NOMO-1 treated with DMSO at 0.1 percent for 48 hours (cell line): ENCODE data around the gene MGME1.

ENCODE experiments used
- DNase-seq: peaks from one replicate; lab custom pipeline; 2025; ENCODE audit not compliant: unreplicated experiment; lab: John Stamatoyannopoulos, UW

MGME1 gene

GRCh38 chr20:17940224-17940971 lies 28.4 kb upstream of the MGME1 start:
- DNase-seq: no peak

- no peak for DNase-seq
These were observed 27.6 kb upstream of the MGME1 start for GRCh38 chr20:17941087-17941825.

- DNase-seq: no peak
These were observed 27.0 kb upstream of the MGME1 start for GRCh38 chr20:17941826-17942196.

- no peak for DNase-seq
These were observed 25.5 kb upstream of the MGME1 start for GRCh38 chr20:17943343-17943742.

GRCh38 chr20:17944854-17945474 lies 23.9 kb upstream of the MGME1 start:
- DNase-seq: no peak

- DNase-seq: no peak
These were observed 22.8 kb upstream of the MGME1 start for GRCh38 chr20:17946040-17946439.

GRCh38 chr20:17946572-17947473 lies 22.0 kb upstream of the MGME1 start:
- DNase-seq: no peak

- DNase-seq: no peak
These were observed 21.4 kb upstream of the MGME1 start for GRCh38 chr20:17947474-17947815.

- DNase-seq: no peak
These were observed 20.4 kb upstream of the MGME1 start for GRCh38 chr20:17948442-17948841.

GRCh38 chr20:17949899-17950298 lies 18.9 kb upstream of the MGME1 start:
- no peak for DNase-seq

GRCh38 chr20:17950670-17951069 lies 18.1 kb upstream of the MGME1 start:
- DNase-seq: no peak

- no peak for DNase-seq
These were observed 17.5 kb upstream of the MGME1 start for GRCh38 chr20:17951323-17951722.

GRCh38 chr20:17952692-17953684 lies 15.8 kb upstream of the MGME1 start:
- no peak for DNase-seq

GRCh38 chr20:17953935-17954334 lies 14.9 kb upstream of the MGME1 start:
- no peak for DNase-seq

GRCh38 chr20:17955302-17955701 lies 13.5 kb upstream of the MGME1 start:
- no peak for DNase-seq

- DNase-seq: no peak
These were observed 12.6 kb upstream of the MGME1 start for GRCh38 chr20:17956099-17956685.

GRCh38 chr20:17957505-17958363 lies 11.1 kb upstream of the MGME1 start:
- DNase-seq: no peak

GRCh38 chr20:17958373-17959256 lies 10.2 kb upstream of the MGME1 start:
- DNase-seq: no peak
